HuH-7 (cell line): Measurements from ENCODE around the gene SETD3.
A peak's percentile ranks its signal among the peaks of the same experiment; 100 is the strongest.

Experiments used
- DNase-seq: peaks from one replicate; pipeline ENCODE4 v3.0.0; 2011; ENCODE audit warnings: low spot score

SETD3 gene

GRCh38 chr14:99516871-99517642 is 36.4 kb upstream of the SETD3 start:
- DNase-seq: no peak

GRCh38 chr14:99516156-99516870 is 35.7 kb upstream of the SETD3 start:
- DNase-seq: no peak

GRCh38 chr14:99515301-99516155 is 34.9 kb upstream of the SETD3 start:
- no peak for DNase-seq

- peak; percentile 2 for DNase-seq
Measured at GRCh38 chr14:99514552-99515300, 34.1 kb upstream of the SETD3 start.

- no peak for DNase-seq
Measured at GRCh38 chr14:99513946-99514551, 33.4 kb upstream of the SETD3 start.

- no peak for DNase-seq
Measured at GRCh38 chr14:99513183-99513694, 32.6 kb upstream of the SETD3 start.

- DNase-seq: no peak
Measured at GRCh38 chr14:99512571-99513182, 32.0 kb upstream of the SETD3 start.

GRCh38 chr14:99512110-99512449 is 31.4 kb upstream of the SETD3 start:
- DNase-seq: no peak

GRCh38 chr14:99511421-99512109 is 30.9 kb upstream of the SETD3 start:
- no peak for DNase-seq

- DNase-seq: no peak
Measured at GRCh38 chr14:99510556-99511139, 30.0 kb upstream of the SETD3 start.

- no peak for DNase-seq
Measured at GRCh38 chr14:99509871-99510555, 29.4 kb upstream of the SETD3 start.

GRCh38 chr14:99508896-99509629 is 28.4 kb upstream of the SETD3 start:
- DNase-seq: no peak

- no peak for DNase-seq
Measured at GRCh38 chr14:99507860-99508640, 27.4 kb upstream of the SETD3 start.

GRCh38 chr14:99506276-99506675 is 25.6 kb upstream of the SETD3 start:
- DNase-seq: no peak

- DNase-seq: no peak
Measured at GRCh38 chr14:99505089-99505488, 24.4 kb upstream of the SETD3 start.

GRCh38 chr14:99503848-99504453 is 23.3 kb upstream of the SETD3 start:
- no peak for DNase-seq

- no peak for DNase-seq
Measured at GRCh38 chr14:99502989-99503421, 22.3 kb upstream of the SETD3 start.
